Right ventricle myocardium inferior (tissue), 1 donor: Measurements from ENCODE around the gene GDI1. TPM values are rescaled to one million over a fixed set of nuclear protein-coding genes. Genes with fewer than 3 reads are reported as not detected.

Experiments used
- ATAC-seq: fragments of 200-7000 bp; cut with Tn5 transposase; one replicate; pipeline ENCODE4 v1.9.1; 2020; ENCODE audit warnings: mild to moderate bottlenecking, moderate library complexity
- DNase-seq: peaks from one replicate; pipeline ENCODE4 v3.0.0; 2021; ENCODE audit errors: missing footprints
- intact Hi-C: fragments of 100-400 bp; cut with DNase I; formaldehyde crosslinking; loops from one replicate; pipeline ENCODE4 v1.11.0; 2022
- total RNA-seq: library from RNA; stranded (reverse); fragmentation: NEBNext Ultra II Directional; extraction: Animal tissue kit (Norgen Biotek cat#: 25700); gene quantifications from one replicate; pipeline ENCODE4 v1.2.1, GENCODE V29; 2021
- donor health status: DM: no; HTN: yes; CAD: no; lungs with severe emphysema.

Gene GDI1
- total RNA-seq, 1 donor from 2014 or later = 85.2 TPM

- DNase-seq (no peak), ATAC-seq (no peak)
- intact Hi-C loops = no loop called here
Measured at GRCh38 chrX:154432210-154432609, 4.7 kb upstream of the GDI1 start.

GRCh38 chrX:154433605-154434004, 3.3 kb upstream of the GDI1 start:
- intact Hi-C loops = no loop called here
- DNase-seq = no peak
- ATAC-seq = no peak

GRCh38 chrX:154434394-154435168, 2.4 kb upstream of the GDI1 start:
- no peak for ATAC-seq
- intact Hi-C loops = no loop called here

GRCh38 chrX:154435171-154435733, 1.7 kb upstream of the GDI1 start:
- ATAC-seq (no peak), DNase-seq (no peak)
- intact Hi-C loops = no loop called here

More at GRCh38 chrX:154434394-154435168, 2.4 kb upstream of the GDI1 start:
- no peak for DNase-seq

- peak; percentile 42 for ATAC-seq
Measured at GRCh38 chrX:154436374-154436982, 476 bp upstream of the GDI1 start.

GRCh38 chrX:154437971-154438893, 1.3 kb downstream of the GDI1 start:
- intact Hi-C loops = no loop called here
- no peak for DNase-seq

More at GRCh38 chrX:154436374-154436982, 476 bp upstream of the GDI1 start:
- intact Hi-C loops = no loop called here
- no peak for DNase-seq

GRCh38 chrX:154439841-154440240, 2.9 kb downstream of the GDI1 start:
- DNase-seq (no peak), ATAC-seq (no peak)
- intact Hi-C loops = loop anchor here (5.0 kb wide), 1 partner anchor 37 kb away; the partner anchor contains the start of gene LAGE3

More at GRCh38 chrX:154437971-154438893, 1.3 kb downstream of the GDI1 start:
- no peak for ATAC-seq

- DNase-seq = no peak
- no peak for ATAC-seq
- intact Hi-C loops = loop anchor here (5.0 kb wide), 1 partner anchor 37 kb away; the partner anchor contains the start of gene LAGE3
Measured at GRCh38 chrX:154440623-154441357, 3.8 kb downstream of the GDI1 start.

GRCh38 chrX:154441564-154441963, 4.6 kb downstream of the GDI1 start:
- no peak for DNase-seq
- no peak for ATAC-seq
- intact Hi-C loops = loop anchor here (5.0 kb wide), 1 partner anchor 36 kb away; the partner anchor contains the start of gene LAGE3

GRCh38 chrX:154441984-154442707, 5.2 kb downstream of the GDI1 start:
- intact Hi-C loops = loop anchor here (5.0 kb wide), 1 partner anchor 35 kb away; the partner anchor contains the start of gene LAGE3
- ATAC-seq = no peak
- DNase-seq = no peak

- intact Hi-C loops = loop anchor here (5.0 kb wide), 1 partner anchor 34 kb away; the partner anchor contains the start of gene LAGE3
- ATAC-seq (peak; percentile 7), DNase-seq (no peak)
Measured at GRCh38 chrX:154443479-154443910, 6.5 kb downstream of the GDI1 start.

- intact Hi-C loops = loop anchor here (5.0 kb wide), 1 partner anchor 33 kb away; the partner anchor contains the start of gene LAGE3
Measured at GRCh38 chrX:154443992-154444754, 7.2 kb downstream of the GDI1 start, which contains the start of gene FAM50A. Gene FAM50A, plus strand, starts transcription at chrX:154444141. Its CDS starts 95 bp downstream, at chrX:154444236.

GRCh38 chrX:154444755-154445246, 7.8 kb downstream of the GDI1 start:
- DNase-seq = no peak
- intact Hi-C loops = loop anchor here (5.0 kb wide), 1 partner anchor 32 kb away; the partner anchor contains the start of gene LAGE3
- no peak for ATAC-seq

More at GRCh38 chrX:154443992-154444754, 7.2 kb downstream of the GDI1 start, which contains the start of gene FAM50A:
- peak; percentile 86 for ATAC-seq
- DNase-seq = peak; percentile 88

GRCh38 chrX:154445776-154446175, 8.8 kb downstream of the GDI1 start:
- intact Hi-C loops = no loop called here
- DNase-seq (no peak), ATAC-seq (no peak)

- DNase-seq (no peak), ATAC-seq (no peak)
- intact Hi-C loops = no loop called here
Measured at GRCh38 chrX:154446430-154446829, 9.5 kb downstream of the GDI1 start.

GRCh38 chrX:154448484-154448883, 11.5 kb downstream of the GDI1 start:
- DNase-seq (no peak), ATAC-seq (no peak)
- intact Hi-C loops = no loop called here
